Skin of body (tissue), 2 donors: ENCODE data around the gene RASGEF1B. TPM values are rescaled to one million over a fixed set of nuclear protein-coding genes. Genes with fewer than 3 reads are reported as not detected.

ENCODE experiments used
- DNase-seq: peaks from one replicate; lab custom pipeline; 2025; lab: John Stamatoyannopoulos, UW
- total RNA-seq: library from RNA; depleted of rRNA; stranded (reverse); fragments of >200 nt; gene quantifications from one replicate; pipeline ENCODE4 v1.2.3, GENCODE V29; 2014

Gene RASGEF1B
- total RNA-seq, 1 donor from 2014 or later, result 61.7 TPM

DNA sequence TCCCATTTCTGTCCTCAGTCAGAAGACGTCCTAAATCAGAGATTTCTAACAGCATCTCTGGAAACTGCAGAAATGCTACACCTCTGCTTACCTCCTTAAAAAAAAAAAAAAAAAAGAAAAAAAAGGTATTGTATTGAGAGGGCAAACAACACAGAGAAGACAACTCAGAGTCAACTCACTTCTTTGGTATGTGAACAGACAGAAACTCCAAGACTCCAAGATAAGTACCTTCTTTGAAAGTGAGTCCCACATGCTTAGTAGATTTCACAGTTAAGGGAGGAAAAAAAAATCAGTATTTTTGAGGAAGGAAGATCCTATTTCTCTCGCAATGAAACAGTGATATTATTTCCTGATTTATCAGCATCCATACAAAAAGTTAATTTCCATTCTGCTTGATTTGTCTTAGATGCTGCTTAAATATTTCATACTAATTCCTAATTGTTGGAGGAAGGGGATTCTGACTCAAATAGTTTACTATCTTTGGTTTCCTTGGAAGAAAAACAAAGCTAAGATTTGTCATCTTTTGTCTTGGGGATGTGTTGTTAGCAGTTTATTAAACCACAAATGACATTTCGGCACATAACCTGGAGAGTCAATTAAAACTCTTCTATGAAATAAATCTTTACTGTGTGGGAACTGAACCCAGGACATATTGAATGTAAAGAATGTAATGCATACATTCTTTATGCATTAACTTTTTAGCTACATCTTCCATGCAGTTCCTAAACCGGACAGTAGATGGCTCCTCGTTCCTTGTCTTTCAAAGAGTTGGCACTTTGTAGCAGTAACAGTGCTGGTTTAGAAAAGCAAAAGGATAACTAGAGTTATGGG is 4.7 kb downstream of the RASGEF1B start:
- DNase-seq, result peak; percentile 83

DNA sequence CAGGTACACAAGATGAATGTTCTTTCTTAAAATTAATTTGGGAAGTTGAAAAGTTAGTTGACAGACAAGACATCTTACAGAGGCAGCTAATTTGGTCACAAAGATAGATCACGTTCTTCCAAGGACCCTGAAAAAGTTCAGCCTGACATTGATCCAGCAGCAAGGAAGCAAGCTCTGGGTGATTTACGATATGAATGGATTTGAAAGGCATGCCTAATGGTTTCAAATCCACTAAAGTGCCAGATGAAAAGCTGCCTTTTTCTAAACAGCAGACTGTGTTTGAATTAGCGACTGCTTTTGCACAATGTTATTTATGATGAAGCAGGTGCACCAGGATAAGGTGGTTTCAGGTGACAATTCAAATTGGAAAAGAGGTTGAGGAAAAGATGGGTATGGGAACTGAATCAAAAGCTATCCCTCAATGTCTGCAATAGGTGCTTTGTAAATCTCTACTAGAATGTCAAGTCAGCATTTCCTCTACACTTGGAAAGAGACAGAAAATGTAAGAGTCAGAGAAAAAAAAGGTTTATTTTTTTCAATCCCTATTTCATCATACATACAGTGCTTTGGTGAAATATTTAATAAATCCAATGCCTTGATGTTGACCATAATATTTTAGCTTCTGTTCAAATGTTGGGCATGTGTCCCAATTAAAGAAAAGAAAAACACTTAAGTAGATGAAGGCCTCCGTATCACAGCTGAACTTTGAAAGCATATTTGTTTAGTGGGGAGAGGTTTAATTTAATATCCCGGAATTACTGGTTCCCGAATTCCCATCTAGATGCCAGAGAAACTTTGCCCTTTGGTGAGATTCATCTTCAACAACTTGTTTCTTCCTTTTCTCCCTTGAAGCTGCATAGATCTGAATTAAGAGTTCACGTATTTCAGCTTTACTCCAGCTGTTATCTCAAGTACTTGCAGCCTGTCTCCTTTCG is 6.0 kb downstream of the RASGEF1B start:
- DNase-seq, result no peak

DNA sequence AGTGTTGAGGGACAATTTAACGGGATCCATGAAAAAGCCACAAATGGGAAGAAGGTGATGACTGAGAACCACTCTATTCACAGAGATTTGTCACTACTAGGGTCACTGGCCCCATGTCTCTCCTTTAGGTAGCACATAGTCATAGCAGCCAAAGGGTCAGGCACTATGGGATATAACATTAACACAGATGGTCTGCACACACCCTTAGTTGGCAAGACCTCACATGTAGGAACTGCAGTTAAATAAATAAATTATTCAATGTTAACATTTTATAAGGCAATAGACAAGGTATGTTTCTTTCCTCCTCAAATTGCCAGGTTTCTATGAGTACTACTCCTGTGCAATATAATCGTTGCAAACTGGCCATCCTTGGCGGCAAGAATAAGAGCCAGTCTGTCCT is 10.9 kb downstream of the RASGEF1B start:
- no peak for DNase-seq

DNA sequence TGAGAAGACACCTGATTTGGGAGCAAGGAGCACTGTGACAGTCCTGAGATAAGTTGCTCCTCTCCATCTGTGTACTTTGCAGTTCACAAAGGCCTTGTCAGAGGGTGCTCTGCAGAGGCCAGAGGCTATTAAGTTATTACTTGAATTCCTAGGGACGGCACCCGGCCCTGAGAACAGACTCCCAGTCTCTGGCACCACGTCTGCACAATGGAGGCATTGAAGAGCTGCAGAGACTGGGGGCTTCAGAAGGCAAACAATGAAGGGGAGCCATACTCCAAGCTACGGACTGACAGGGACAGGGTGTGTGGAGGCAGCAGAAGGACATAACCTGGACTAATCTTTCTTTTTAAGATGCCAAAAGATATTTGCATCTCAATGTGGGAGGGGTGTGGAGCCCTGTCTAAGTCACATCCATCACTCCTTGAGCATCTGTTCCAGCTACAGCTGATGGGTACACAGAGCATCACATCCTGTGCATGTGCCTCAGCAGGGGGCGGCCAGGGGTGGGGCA is 11.5 kb downstream of the RASGEF1B start:
- no peak for DNase-seq

DNA sequence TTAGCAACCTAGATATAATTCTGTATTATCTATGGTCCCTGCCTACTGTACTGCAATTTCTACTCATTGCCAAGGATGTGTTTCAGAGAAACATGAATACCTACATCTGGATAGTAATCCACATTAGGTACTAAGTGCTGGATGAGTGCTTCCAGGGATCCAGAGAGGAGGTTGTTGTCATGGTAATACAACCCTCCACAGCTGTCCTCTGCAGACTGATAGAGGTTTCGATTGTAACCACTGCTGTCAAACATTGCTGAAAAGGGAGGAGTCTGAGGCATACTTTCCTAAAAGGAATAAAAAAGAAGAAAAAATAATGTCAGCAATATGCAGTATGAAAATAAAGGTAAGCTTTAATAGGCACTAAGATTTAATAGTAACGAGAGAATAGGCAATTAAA is 12.5 kb downstream of the RASGEF1B start:
- no peak for DNase-seq

DNA sequence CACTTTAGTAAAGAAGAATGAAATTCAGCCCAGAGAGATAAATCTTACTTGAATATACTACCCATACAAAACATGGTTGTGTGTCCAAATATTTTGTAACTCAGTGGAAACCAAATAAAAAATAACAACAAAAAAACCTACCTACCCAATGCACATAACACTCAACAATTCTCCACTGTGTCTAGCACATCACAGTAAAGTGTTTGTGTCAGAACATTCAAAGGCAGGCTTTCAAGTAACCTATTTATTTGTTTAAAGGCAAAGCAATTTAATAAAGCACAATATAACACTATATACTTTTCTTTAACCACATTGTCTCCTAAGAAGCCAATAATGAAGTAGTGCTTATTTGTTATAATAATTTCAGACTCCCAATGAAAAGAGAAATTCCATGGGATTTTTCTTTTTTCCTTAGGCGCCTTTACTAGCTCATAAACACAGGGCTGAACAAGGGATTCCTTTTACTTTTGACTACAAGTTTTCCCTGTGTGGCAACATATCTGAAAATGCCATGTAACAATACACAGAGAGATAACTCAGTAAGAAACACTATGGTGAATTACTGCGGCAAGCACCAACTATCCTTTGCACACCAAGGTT is 13.7 kb downstream of the RASGEF1B start:
- no peak for DNase-seq

DNA sequence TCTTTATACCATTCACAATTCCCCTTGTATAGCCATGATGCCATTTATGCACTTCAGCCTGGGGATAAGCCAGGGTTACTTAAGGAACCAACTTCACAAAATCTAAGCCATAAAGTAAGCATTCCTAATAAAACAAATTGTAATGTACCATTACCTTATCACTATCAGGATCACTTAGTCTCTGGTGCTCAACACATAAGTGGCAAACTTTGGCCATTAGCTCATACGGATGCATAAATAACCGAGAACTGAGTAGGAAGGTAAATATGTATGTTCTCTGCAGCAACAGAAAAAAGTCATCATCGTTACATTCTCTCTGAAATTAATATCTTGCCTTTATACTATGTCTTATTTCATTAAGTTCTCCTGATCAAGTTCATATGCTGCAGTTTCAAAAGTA is 14.4 kb downstream of the RASGEF1B start:
- no peak for DNase-seq

DNA sequence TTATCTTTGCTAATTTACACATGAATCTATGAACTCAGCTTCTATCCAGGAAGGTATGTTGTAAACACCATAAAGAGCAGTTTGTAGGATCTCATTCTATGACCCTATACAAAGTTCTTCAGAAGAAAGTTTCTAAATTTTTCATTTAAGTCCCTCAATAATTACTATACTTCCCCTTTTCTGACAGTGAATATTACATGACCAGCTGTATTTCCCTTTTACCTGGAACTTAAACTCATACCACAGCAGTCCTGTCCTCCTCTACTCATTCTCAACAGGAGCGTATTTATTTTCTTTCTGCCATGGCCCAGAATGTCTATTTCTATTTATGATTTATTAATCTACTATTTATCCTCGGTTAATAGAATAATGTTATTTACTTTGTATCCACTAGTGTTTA is 15.8 kb downstream of the RASGEF1B start:
- DNase-seq, result no peak

DNA sequence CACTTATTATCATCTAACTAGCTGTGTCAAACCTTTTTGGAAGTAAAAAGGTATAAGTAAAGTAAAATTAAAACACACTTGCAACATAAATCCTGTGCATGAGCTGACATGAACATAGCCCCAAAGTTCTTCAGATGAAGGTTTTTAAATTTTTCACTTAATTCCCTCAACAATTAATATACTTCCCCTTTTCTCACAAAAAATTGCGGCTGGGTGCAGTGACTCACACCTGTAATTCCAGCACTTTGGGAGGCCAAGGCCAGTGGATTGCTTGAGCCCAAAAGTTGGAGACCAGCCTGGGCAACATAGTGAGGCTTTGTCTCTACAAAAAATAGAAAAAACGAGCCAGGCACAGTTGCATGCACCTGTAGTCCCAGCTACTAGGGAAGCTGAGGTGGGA is 16.8 kb downstream of the RASGEF1B start:
- no peak for DNase-seq

DNA sequence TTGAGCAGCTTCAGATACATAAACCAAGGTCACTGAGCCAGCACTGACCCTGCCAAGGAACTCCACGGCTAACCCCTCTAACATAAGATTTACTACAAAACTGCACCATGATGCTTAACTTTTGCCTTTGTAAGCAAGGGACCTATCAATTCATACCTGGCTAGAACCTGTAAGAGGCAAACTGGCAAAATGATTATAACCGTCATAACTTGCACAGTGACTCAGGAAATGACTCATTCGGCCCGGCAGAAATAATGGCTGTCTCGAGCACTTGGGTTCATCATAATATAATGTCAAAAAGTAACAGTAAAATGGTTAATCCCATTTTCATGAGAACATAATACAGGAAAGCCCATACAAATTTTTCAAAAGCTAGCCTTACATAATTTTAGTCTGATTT is 17.2 kb downstream of the RASGEF1B start:
- DNase-seq, result no peak

DNA sequence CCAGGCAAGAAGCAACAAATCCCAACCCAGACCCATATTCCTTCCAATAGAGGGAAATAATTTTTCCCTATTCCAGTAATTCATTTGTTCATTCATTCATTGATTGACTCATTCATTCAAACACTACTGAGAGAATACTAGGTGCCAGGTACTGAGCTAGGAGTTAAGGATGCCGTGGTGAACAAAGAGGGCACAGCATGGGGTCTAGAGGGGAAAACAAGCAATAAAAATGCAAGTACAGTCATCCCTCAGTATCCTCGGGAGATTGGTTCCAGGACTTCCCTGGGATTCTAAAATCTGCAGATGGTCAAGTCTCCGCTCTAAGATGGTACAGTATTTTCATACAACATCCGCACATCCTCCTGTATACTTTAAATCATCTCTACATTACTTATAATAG is 18.7 kb downstream of the RASGEF1B start:
- DNase-seq, result no peak

DNA sequence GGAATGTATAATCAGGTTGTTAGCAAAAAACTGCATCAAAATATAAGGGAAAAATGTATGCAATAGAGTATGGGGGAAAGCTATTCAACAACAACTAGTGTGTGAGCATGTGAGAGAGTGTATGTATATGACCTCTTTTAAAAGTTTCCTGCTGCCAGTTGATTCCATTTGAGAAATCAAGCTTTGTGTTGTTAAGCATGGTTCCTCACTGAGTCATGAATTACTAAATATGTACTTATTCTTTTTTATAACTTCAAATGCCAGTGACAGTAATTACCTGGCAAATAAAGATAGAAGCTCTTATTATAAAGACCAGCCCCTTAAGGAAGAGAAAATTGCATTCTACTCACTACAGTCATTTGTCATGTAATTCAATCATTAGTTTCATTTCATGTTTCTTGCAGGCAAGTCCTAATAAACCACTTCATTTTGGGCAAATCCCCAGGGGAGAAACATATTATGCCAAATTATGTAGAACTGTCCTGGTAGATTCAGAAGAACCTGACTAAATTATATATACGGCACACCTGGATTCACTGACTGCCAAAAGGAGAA is 19.2 kb downstream of the RASGEF1B start:
- no peak for DNase-seq

DNA sequence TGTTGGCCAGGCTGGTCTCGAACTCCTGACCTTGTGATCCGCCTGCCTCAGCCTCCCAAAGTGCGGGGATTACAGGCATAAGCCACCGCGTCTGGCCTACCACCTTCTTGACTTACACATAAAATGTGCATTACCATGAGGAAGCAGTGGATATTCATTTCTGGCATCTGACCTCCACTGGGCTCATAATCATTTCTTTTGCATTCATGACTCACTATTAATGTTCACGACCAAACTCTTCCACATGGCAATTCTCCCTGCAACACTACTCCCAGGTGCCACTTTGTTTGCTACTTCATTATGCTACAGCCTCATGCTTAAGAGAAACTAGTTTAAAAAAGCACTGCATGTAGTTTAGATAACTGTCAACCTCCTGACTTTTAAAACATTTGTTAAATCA is 22.7 kb downstream of the RASGEF1B start:
- no peak for DNase-seq

DNA sequence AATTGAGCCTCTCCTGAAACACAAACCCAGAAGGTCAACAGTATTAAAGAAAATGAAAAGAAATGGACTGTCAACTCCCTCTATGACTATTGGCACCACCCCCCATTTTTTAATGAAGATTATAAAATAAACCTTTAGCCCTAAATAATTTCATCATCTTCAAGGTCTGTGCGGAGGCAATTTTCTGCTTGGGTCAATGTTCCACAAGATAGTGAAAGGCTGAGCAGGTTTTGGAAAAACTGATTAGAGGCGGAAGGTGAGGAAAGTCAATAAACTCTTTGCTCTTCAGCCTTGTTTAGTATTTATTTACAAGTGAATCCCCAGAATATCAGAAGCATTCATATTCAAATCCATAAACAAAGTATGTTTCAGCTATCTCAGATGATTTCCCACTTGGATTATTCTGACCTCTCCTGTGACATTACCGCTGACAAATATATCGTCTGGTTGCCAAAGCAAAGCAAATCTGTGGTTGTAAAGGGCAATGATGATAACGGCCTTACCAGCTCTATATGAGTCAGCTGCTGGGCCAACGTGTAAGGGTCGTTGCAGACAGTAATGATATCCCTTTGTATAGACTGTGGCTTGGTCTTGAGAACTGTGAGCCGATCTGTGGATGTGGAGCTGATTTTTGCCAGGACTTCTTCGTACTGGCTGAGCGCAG is 24.0 kb downstream of the RASGEF1B start:
- DNase-seq, result no peak

DNA sequence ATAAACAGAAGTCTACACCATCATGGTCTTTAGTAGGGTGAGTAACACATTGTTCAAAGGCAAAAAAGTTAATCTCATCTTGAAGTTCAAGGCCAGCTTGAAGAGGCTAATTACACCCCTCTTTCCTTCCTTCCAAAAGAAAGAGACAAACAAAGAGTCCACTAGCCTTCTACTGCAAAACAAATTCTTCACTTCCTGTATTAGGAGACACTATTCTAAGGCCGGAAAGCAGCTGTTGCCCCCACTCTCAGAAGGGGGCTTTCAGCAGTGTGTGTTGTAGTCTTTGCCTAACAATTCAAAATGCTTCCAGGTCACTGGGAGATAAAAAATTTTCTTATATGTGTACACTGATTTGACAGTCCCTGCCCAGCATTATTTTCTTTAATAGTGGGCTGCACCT is 25.1 kb downstream of the RASGEF1B start:
- no peak for DNase-seq

DNA sequence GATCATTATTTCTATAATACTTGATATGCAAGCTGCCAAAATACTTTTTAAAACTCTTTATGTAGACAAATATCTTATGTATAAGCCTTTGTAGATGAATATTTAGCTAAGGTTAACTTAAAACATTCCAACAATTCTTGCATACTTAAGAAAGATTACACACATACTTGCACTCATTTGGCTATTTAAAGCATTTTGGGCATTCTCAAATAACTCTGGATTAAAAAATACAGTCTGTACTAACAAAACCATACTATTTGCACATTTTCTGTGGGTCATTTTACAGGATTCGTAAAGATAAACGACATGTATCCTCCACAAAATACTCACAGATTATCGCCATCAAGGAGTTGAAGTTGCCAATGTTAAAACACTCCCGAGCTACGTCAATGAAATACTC is 26.5 kb downstream of the RASGEF1B start:
- DNase-seq, result no peak

DNA sequence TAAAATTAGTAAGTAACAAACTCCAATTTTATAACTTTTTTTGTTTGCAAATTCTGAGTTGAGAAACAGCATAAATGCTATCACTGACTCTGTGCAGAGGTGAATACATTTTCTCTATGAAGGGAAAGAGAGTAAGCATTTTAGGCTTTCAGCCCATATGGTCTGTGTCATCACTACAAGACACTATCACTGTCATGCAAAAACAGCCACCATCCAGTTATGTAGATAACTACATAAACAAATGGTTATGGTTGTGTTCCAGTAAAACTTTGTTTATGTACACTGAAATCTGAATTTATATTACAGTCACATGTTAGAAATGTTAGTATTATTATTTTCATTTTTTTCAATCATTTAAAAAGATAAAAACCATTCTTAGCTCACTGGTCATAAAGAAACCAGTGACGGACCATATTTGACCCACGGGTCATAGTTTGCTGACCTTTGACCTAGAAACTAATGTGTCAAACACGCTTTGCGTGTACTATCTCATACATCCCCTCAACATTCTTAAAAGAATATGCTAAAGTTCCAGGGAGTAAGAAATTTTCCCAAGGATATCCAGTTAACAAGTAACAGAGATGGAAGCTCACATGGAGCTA is 29.1 kb downstream of the RASGEF1B start:
- DNase-seq, result no peak

DNA sequence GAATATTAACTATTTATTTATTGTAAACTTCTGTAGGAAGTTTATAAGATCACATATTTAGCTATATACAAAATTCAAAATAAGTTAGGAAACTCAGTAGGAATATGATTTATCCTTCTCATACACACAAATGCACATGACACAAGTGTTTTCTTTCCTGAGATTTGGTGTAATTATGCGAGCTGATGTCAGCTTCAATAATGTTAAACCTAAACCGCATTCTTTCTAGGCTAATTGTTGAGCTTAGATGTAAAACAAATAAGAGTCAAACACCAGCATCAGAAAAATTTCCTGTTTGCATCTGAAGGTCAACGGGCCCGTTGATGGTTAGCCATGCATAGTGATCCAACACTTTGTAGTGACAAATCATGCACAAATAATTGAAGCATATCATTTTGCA is 30.8 kb downstream of the RASGEF1B start:
- DNase-seq, result no peak

DNA sequence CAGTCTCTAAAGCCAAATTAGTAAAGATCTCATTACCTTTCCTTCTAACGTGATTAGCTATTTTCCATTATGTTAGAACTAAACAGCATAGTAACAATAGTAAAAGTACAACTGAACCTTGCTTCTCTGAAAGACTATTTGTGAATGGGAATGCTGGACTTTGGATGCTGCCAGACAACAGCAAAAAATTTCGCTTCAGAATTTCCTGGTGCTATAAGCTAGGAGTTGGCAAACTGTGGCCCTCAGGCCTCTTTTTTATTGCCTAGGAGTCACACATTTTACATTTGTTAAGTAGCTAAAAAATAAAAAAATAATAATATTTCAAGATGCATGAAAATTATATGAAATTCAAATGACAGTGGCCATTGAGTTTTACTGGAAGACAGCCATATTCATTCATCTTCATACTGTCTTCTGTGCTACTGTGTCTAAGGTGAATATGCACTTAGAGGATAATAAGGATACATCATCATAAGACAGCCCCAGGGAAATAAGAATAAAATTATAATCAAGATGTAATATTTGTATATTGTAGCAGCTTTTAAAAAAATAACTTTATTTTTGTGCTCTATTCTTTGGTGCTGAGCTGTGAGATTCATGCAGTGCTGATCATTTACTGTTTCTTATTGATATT is 34.6 kb downstream of the RASGEF1B start:
- no peak for DNase-seq

DNA sequence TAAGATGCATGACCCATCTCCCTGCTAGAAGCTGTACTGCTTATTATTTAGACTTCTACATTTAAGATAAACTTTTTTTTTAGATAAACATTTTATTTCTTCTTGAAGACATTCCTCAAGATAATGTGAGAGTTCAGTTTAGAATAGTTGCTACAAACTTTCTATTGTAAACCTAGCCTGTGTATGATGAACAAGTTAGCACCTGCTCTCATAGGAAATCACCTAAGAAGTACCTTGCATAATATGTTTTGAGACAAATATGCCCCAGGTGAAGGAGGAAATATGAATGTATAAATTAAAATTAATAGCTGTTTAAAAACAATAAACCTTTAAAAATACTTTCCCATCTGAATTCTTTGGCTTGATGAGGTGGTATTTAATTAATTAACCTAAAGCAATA is 35.6 kb downstream of the RASGEF1B start:
- DNase-seq, result no peak
